MM.1S (cell line): ENCODE data around the gene ELL.
A peak's percentile ranks its signal among the peaks of the same experiment; 100 is the strongest.

Source experiments
- DNase-seq: peaks from one replicate; pipeline ENCODE4 v3.0.0-alpha.2; 2015
- H2AFZ ChIP-seq: fragments of 300-600 bp; sonication (generic); 2 replicates; pipeline ENCODE4 v1.6.0; 2016; ENCODE audit warnings: antibody characterized with exemption, low read length
- H3F3A ChIP-seq: fragments of 300-600 bp; sonication (generic); 2 replicates; pipeline ENCODE4 v1.6.1; 2016; ENCODE audit warnings: mild to moderate bottlenecking, antibody characterized with exemption, low read length, moderate library complexity, mixed read lengths; ENCODE audit not compliant: insufficient read depth
- H3K27ac ChIP-seq: fragments of 300-600 bp; sonication (generic); 2 replicates; pipeline ENCODE4 v1.5.1; 2016; ENCODE audit warnings: mild to moderate bottlenecking, low read length
- H3K27me3 ChIP-seq: fragments of 300-600 bp; sonication (generic); replicated peaks from 2 replicates; pipeline ENCODE4 v1.6.0; 2016; ENCODE audit warnings: low read length; ENCODE audit not compliant: insufficient read depth
- H3K36me3 ChIP-seq: fragments of 300-600 bp; sonication (generic); replicated peaks from 2 replicates; pipeline ENCODE4 v1.6.1; 2016; ENCODE audit warnings: mild to moderate bottlenecking, low read length, mixed read lengths; ENCODE audit not compliant: insufficient read depth
- H3K4me1 ChIP-seq: fragments of 300-600 bp; sonication (generic); 2 replicates; pipeline ENCODE4 v1.6.1; 2016; ENCODE audit warnings: low read length, mixed read lengths
- H3K4me2 ChIP-seq: fragments of 300-600 bp; sonication (generic); 2 replicates; pipeline ENCODE4 v1.6.0; 2016; ENCODE audit warnings: low read depth, low read length
- H3K4me3 ChIP-seq: fragments of 300-600 bp; sonication (generic); 2 replicates; pipeline ENCODE4 v1.5.1; 2016; ENCODE audit warnings: low read length, mixed read lengths
- H3K79me2 ChIP-seq: fragments of 300-600 bp; sonication (generic); 2 replicates; pipeline ENCODE4 v1.6.1; 2016; ENCODE audit warnings: mixed run types, low read length, mixed read lengths
- H3K9ac ChIP-seq: fragments of 300-600 bp; sonication (generic); 2 replicates; pipeline ENCODE4 v1.6.1; 2016; ENCODE audit warnings: low read length, mixed read lengths
- H3K9me2 ChIP-seq: fragments of 300-600 bp; sonication (generic); replicated peaks from 2 replicates; pipeline ENCODE4 v1.6.1; 2016; ENCODE audit warnings: mild to moderate bottlenecking, low read length, mixed read lengths; ENCODE audit not compliant: insufficient read depth
- H3K9me3 ChIP-seq: fragments of 300-600 bp; sonication (generic); replicated peaks from 2 replicates; pipeline ENCODE4 v1.6.1; 2016; ENCODE audit warnings: mild to moderate bottlenecking, low read length, mixed read lengths; ENCODE audit not compliant: insufficient read depth
- H4K20me1 ChIP-seq: fragments of 300-600 bp; sonication (generic); 2 replicates; pipeline ENCODE4 v1.6.1; 2016; ENCODE audit warnings: mild to moderate bottlenecking, low read length, moderate library complexity, mixed read lengths; ENCODE audit not compliant: insufficient read depth
- EZH2 ChIP-seq: fragments of 300-600 bp; sonication (generic); optimal IDR thresholded peaks from 2 replicates; pipeline ENCODE3; 2017; ENCODE audit warnings: low read depth, mild to moderate bottlenecking, antibody characterized with exemption, low read length, mixed read lengths
- EZH2phosphoT487 ChIP-seq: fragments of 300-600 bp; sonication (generic); IDR thresholded peaks from 2 replicates; pipeline ENCODE4 v1.6.1; 2018; ENCODE audit warnings: antibody characterized with exemption, low read length
- TF ChIP-seq, protein P1 (sequence below): fragments of 300-600 bp; sonication (generic); IDR thresholded peaks from 2 replicates; pipeline ENCODE4 v1.5.1; 2016; ENCODE audit warnings: antibody characterized with exemption, low read length, mixed read lengths

Gene ELL

DNA sequence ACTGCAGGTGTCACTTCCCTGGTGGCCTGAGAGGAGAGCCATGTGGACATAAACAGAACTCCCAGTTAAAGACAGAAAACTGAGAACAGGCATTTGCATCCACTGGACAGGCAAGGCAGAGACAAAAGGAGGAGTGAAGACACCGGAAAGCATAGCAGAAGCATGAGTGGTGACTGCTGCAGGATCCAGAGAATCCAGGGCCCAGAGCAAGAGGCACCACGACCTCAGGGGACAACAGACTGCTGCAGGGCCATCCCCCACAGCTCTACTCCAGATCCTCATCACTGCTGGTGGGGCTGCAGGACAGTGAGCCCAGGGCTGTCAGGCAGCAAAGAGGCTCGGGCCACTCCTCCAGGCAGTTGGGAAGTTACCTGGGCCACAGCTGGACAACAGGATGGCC, 69.5 kb downstream of the ELL start:
- Histone ChIP-seq H3K4me2 (no peak overlapping the region), H3K27ac (no peak overlapping the region), H3K4me1 (no peaks in the 10 kb centered on the region), H3K9me2 (no peaks in the 10 kb centered on the region), H3K27me3 (no peaks in the 10 kb centered on the region), H3K36me3 (peaks cover 4% of the 10 kb centered on the region), H2AFZ (no peak overlapping the region), H3F3A (no peaks in the 10 kb centered on the region), H4K20me1 (peaks cover 3% of the 10 kb centered on the region), H3K9me3 (no peaks in the 10 kb centered on the region), H3K9ac (no peak overlapping the region), H3K79me2 (peaks cover 28% of the 10 kb centered on the region), H3K4me3 (no peak overlapping the region)
- TF ChIP-seq, protein P1, sequence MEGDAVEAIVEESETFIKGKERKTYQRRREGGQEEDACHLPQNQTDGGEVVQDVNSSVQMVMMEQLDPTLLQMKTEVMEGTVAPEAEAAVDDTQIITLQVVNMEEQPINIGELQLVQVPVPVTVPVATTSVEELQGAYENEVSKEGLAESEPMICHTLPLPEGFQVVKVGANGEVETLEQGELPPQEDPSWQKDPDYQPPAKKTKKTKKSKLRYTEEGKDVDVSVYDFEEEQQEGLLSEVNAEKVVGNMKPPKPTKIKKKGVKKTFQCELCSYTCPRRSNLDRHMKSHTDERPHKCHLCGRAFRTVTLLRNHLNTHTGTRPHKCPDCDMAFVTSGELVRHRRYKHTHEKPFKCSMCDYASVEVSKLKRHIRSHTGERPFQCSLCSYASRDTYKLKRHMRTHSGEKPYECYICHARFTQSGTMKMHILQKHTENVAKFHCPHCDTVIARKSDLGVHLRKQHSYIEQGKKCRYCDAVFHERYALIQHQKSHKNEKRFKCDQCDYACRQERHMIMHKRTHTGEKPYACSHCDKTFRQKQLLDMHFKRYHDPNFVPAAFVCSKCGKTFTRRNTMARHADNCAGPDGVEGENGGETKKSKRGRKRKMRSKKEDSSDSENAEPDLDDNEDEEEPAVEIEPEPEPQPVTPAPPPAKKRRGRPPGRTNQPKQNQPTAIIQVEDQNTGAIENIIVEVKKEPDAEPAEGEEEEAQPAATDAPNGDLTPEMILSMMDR: no peak
- TF ChIP-seq EZH2 (no peak), EZH2phosphoT487 (no peak)
- no peak for DNase-seq

DNA sequence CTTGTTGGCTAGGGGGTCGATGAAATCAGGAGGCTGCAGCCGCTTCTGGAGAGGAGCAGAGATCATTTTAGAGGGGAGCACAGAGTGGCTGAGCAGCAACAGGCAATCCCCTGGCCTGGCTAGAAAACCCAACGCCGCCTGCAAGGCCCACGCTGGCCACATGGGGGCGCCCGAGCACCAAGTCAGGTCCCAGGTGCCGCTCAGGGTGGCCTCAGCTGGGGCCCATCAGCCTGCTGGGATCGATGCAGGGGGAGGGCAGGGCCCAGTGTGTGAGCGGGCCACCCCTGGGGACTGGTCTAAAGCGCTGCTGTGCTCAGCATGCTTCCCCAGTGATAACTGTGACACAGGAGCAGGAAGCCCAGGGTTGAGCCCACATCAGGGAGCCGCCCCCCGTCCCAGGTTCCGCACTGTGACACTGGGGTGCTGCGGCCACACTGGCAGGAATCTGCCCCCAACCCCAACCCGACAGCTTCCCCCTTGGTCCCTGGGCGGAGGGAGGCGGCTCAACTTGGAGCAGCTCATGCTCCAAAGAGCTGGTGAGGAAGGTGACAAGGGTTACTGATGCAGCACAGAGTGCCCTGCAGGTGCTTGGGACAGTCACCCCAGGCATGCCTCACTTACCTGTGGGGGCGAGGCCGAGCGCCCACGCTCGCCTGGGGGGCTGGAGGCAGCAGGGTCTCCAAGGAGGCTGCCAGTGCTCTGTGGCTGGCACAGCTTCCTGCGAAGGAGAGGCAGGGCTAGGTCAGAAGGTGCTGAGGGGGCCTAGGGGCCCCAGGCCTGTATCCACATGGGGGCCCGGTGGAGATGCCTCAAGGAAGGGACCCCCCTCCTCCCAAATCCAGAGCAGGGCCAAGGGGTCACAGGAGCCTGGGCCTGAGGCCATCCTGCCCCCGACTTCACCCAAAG, 70.7 kb downstream of the ELL start:
- H3K4me2 ChIP-seq: no peak overlapping the region
- no peak overlapping the region for H3K4me3 ChIP-seq
- H3K9me3 ChIP-seq: no peaks in the 10 kb centered on the region
- no peak overlapping the region for H2AFZ ChIP-seq
- H3K27me3 ChIP-seq: no peaks in the 10 kb centered on the region
- peak; percentile 71 for DNase-seq
- H3K27ac ChIP-seq: no peak overlapping the region
- peaks cover 7% of the 10 kb centered on the region for H3K36me3 ChIP-seq
- no peaks in the 10 kb centered on the region for H3K9me2 ChIP-seq
- H3K79me2 ChIP-seq: peaks cover 28% of the 10 kb centered on the region
- no peak for TF ChIP-seq EZH2phosphoT487
- TF ChIP-seq, protein P1: peak; percentile 92
- no peak for TF ChIP-seq EZH2
- H3K9ac ChIP-seq: no peak overlapping the region
- H3F3A ChIP-seq: no peaks in the 10 kb centered on the region
- H4K20me1 ChIP-seq: peaks cover 3% of the 10 kb centered on the region
- no peaks in the 10 kb centered on the region for H3K4me1 ChIP-seq

DNA sequence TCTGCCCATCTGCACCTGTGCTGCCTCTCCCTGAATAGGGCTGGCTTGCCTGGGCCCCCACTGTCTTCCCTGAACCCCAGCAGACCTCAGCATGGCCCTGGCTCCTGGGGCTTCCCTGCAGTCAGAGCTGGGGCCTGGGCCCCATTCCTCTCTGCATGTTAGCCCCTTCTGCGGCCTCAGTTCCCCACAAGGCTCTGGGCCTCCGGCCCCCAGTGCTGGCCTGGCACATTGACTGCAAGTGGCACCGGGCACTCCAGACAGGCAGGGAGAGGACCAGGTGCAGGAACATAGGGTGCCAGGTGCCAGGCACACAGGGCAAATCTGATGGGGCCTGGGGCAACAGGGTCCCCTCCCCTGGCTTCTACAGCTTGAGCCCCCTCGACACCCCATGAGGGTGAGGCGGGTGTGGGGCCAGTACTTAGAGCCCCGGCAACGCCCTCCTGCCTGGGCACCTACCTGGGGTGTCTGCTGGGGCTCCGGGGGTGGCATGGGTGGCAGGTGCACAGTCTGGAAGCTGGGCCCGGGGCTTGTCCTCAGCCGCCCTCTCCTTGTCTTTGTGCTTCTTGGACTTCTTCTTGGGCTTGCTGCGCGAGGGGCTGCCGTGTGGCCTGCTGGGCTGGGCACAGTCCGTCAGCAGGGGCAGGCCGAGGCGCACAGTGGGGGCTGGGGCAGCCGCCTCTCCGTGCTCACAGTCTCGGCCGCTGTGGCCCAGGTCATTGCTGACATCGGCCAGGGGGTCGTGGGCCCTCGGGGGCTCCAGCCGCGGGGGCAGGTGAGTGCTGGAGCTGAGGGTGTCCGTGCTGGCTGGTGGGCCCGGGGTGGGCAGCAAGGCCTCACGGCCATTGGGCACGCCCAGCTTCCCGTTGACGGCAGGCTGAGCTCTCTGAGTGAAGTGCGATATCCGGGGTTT, 71.6 kb downstream of the ELL start:
- Histone ChIP-seq H4K20me1 (peaks cover 3% of the 10 kb centered on the region), H2AFZ (no peak overlapping the region), H3K4me2 (no peak overlapping the region), H3K27me3 (no peaks in the 10 kb centered on the region), H3K9ac (no peak overlapping the region), H3K27ac (no peak overlapping the region), H3F3A (no peaks in the 10 kb centered on the region), H3K4me1 (no peaks in the 10 kb centered on the region), H3K9me2 (no peaks in the 10 kb centered on the region), H3K36me3 (peaks cover 9% of the 10 kb centered on the region), H3K9me3 (no peaks in the 10 kb centered on the region), H3K79me2 (peaks cover 28% of the 10 kb centered on the region), H3K4me3 (no peak overlapping the region)
- TF ChIP-seq EZH2 (no peak), EZH2phosphoT487 (no peak)
- TF ChIP-seq, protein P1: no peak
- DNase-seq: no peak
